ENCODE results near the gene PGGHG. TPM values are rescaled to one million over a fixed set of nuclear protein-coding genes. Genes with fewer than 3 reads are reported as not detected.

Gene PGGHG
- 136 and 142 TPM in 2 replicates for total RNA-seq

DNA sequence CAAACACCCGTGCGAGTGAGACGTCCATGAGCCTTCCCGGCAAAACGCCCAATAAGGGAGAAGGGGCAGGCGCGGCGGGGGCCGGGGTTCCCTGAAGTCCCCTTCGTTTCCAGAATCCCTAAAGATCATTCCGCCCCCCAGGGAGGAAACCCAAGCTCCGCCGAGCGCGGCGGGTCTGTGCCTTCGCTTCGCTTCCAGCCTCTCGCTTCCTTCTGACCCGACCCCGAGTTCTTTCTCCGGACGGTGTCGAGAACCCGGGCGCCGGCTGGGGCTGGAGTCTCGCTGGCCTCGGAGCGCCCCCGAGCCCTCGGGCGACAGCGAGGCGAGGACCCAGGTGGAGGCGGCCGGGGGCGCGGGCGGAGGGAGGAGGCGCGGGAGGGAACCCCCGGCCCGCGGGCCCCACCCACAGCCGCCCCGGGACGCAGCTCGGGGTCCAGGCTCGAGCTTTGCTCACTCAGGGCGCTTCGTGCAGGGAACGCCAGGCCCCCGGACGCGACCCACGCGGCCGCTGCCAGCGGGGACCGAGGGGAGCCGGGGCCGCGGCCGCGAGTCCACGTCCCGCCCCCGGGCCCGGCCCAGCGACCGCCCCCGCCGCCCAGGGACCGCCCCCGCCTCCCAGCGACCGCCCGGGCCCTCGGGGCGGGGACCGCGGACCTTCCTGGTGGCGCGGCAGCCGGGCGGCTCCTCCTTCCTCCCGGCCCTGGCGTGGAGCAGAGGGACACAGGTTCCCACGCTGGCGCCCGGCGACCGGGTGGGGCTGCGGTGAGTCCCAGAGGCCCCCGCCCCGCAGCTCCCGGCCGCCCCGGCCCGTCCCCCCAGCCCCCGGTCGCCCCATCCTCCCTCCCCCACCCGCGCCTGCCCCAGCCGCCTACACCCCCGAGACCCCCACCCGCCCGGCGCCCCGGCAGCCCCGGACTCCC lies at the start of gene PGGHG:
PGGHG (plus strand) TSS at position 649 of the 920 bp plus-strand sequence. CDS start 691 bp downstream, outside the sequence.
- Mint-ChIP-seq H3K27ac (peak within 1 kb of the TSS; percentile 97), H3K4me1 (peaks cover 28% of the 10 kb centered on the region), H3K27me3 (peaks cover 9% of the 10 kb centered on the region), H3K36me3 (ENCODE audit: low read depth) (peaks cover 25% of the 10 kb centered on the region), H3K4me3 (peak within 1 kb of the TSS; percentile 98), H3K9me3 (no peaks in the 10 kb centered on the region)
- DNase-seq: peak; percentile 92
- intact Hi-C loops (cut with micrococcal nuclease): loop anchor here (1.0 kb wide), 1 partner anchor 19 kb away; no protein-coding TSS in a partner anchor

DNA sequence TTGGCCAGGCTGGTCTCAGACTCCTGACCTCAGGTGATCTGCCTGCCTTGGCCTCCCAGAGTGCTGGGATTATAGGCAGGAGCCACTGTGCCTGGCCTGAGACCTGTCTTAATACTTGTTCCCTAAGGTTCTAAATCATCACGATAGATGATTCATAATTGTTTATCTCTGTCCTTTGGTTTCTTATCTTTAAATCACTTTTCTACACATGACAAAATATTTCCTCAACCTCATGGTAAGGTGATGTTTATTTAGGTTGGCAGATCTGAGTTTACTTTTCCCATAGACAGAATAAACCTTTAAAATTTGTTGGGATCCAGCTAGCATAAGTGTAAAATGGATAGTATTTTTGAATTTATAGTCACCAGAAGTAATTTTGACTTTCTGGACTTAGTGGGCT lies 48.6 kb upstream of the PGGHG start:
- Mint-ChIP-seq H3K36me3 (ENCODE audit: low read depth) (peaks cover 57% of the 10 kb centered on the region), H3K4me1 (peaks cover 54% of the 10 kb centered on the region), H3K27me3 (no peaks in the 10 kb centered on the region), H3K9me3 (no peaks in the 10 kb centered on the region), H3K4me3 (no peak overlapping the region), H3K27ac (peak overlapping the region; percentile 1)
- intact Hi-C loops (cut with micrococcal nuclease): no loop called here
- no peak for DNase-seq

DNA sequence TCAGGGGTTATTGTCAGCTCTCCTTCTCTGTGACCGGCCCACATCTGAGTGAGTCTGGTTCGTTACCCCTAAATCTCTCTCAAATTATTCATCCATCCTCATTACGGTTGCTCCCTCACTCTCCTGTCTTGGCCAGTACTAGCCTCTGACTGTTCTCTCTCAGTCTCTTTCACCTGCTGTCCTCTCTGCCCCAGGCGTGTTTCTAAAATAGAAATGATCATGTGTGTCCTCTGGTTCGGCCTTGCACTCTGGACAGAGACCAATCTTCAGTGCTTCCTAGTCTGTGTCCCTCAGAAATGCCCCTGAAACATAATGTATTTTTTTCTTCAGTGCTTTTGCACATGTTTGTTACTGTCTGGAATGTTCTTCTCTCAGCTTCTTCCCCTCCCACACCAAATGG lies 47.3 kb upstream of the PGGHG start:
- Mint-ChIP-seq H3K4me3 (no peak overlapping the region), H3K9me3 (no peaks in the 10 kb centered on the region), H3K27ac (peak overlapping the region; percentile 52), H3K4me1 (peaks cover 50% of the 10 kb centered on the region), H3K27me3 (no peaks in the 10 kb centered on the region), H3K36me3 (ENCODE audit: low read depth) (peaks cover 69% of the 10 kb centered on the region)
- intact Hi-C loops (cut with micrococcal nuclease): no loop called here
- no peak for DNase-seq

DNA sequence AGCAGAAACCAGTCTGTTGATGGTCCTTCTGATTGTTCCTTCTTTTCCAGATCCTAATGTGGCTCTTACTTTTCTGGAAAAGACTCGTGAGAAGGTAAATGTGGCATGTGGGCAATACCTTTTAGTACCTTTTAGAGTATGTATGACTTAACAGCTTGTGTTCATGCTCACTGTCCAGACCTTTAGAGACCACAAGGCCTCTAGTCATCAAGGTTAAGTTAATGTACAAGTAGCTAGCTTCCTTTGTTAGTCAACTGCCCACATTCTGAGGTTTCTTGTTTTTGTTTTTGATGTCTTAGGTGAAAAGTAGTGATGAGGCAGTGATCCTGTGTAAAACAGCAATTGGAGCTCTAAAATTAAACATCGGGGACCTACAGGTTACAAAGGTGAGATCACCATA lies 44.5 kb upstream of the PGGHG start:
- H3K27ac Mint-ChIP-seq: peak overlapping the region; percentile 73
- DNase-seq: no peak
- peaks cover 83% of the 10 kb centered on the region for H3K36me3 Mint-ChIP-seq (ENCODE audit: low read depth)
- peaks cover 45% of the 10 kb centered on the region for H3K4me1 Mint-ChIP-seq
- intact Hi-C loops (cut with micrococcal nuclease): no loop called here
- H3K9me3 Mint-ChIP-seq: no peaks in the 10 kb centered on the region
- peak overlapping the region; percentile 17 for H3K4me3 Mint-ChIP-seq
- H3K27me3 Mint-ChIP-seq: no peaks in the 10 kb centered on the region

DNA sequence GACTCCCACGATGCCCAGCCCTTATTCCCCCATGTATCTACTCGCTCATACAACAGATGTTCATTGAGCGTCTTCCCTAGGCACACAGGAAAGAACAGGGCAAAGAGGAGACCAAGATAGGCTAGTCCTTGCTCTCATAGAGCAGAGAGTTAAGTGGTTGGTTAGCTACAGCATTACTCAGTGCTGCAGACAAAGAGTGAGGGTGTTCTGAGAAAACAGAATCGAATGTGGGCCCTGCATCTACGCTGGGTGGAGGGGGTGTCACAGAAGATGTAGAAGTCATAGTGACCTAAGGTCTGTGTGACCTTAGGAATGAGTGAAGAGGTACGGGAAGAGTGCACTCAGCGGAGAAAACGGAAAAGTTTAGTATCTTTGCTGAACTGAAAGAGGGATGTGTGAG lies 39.9 kb upstream of the PGGHG start:
- intact Hi-C loops (cut with micrococcal nuclease): no loop called here

DNA sequence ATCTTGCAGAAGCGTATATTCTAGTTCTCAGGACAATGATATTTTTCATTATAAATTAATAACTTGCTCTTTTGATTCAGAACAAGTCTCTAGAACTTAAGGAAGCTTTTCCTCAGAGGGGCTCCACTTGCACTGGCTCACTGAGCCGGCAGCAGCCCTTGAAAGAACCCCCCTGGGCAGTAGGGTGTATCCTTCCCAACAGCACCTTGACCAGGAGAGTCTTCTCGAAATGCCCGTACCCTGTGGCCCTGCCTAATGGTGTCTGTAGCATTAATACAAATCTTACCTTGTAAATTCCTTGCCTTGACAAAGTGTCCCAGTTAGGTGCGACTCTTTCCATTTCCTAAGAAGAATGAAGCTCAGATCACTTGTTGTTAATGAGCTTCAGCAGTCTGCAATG lies 38.7 kb upstream of the PGGHG start:
- Mint-ChIP-seq H3K9me3 (no peaks in the 10 kb centered on the region), H3K36me3 (ENCODE audit: low read depth) (peaks cover 71% of the 10 kb centered on the region), H3K27me3 (no peaks in the 10 kb centered on the region), H3K4me1 (peaks cover 23% of the 10 kb centered on the region), H3K4me3 (no peak overlapping the region), H3K27ac (peak overlapping the region; percentile 42)
- DNase-seq: no peak
- intact Hi-C loops (cut with micrococcal nuclease): loop anchor here (1.0 to 2.0 kb wide), 2 partner anchors 13 to 112 kb away; partner anchors contain the start of genes PSMD13 and SIRT3

More for the DNA sequence above, 39.9 kb upstream of the PGGHG start:
- DNase-seq: no peak
- H3K4me3 Mint-ChIP-seq: no peak overlapping the region
- H3K36me3 Mint-ChIP-seq (ENCODE audit: low read depth): peaks cover 79% of the 10 kb centered on the region
- peaks cover 28% of the 10 kb centered on the region for H3K4me1 Mint-ChIP-seq
- no peaks in the 10 kb centered on the region for H3K27me3 Mint-ChIP-seq
- H3K27ac Mint-ChIP-seq: peak overlapping the region; percentile 41
- no peaks in the 10 kb centered on the region for H3K9me3 Mint-ChIP-seq

DNA sequence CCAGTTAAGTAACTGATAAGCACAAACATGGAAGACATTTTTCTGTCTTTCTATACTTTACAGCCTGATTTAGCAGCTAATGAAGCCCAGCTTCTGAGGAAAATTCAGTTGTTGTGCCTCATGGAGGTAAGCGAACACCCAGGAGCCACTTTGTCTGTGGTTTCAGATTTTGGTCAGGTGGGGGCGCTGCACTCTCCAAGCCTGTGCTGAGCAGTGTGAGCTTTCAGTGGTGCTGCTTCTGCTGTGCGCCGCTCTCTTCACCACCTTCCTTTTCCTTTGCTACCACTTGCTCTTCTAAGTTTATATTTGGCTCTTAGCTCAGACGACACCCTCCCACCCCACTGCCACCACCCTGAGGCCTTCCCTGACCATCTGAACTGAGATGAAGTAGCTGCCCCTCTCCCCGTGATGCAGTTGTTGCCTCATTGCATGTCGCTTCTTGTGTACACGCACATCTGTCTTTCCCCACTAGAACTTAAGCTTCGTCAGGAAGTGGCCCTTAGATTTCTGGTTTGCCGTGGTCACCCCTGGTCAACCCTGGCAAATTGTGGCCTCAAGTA lies 38.1 kb upstream of the PGGHG start:
- DNase-seq: peak; percentile 94
- H3K4me3 Mint-ChIP-seq: no peak overlapping the region
- H3K36me3 Mint-ChIP-seq (ENCODE audit: low read depth): peaks cover 65% of the 10 kb centered on the region
- peaks cover 21% of the 10 kb centered on the region for H3K4me1 Mint-ChIP-seq
- no peaks in the 10 kb centered on the region for H3K9me3 Mint-ChIP-seq
- peak overlapping the region; percentile 42 for H3K27ac Mint-ChIP-seq
- no peaks in the 10 kb centered on the region for H3K27me3 Mint-ChIP-seq
- intact Hi-C loops (cut with micrococcal nuclease): loop anchor here (1.0 to 2.0 kb wide), 3 partner anchors 14 to 111 kb away; partner anchors contain the start of genes PSMD13 and SIRT3

DNA sequence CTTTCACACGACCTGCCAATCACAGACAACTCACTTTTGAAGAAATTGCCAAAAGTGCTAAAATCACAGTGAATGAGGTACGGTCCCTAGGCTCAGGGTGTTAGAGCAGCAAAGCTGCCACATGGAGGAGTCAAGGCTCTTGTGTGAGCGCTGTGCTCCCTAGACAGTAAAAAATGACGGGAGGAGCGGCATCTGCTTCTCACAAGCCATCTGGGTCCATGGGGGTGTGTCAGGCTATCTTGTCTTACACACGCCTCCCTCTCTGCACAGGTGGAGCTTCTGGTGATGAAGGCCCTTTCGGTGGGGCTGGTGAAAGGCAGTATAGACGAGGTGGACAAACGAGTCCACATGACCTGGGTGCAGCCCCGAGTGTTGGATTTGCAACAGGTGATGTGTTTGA lies 37.4 kb upstream of the PGGHG start:
- no peaks in the 10 kb centered on the region for H3K27me3 Mint-ChIP-seq
- intact Hi-C loops (cut with micrococcal nuclease): loop anchor here (1.0 to 2.0 kb wide), 2 partner anchors 15 kb away; partner anchors contain the start of genes PSMD13 and SIRT3
- H3K9me3 Mint-ChIP-seq: no peaks in the 10 kb centered on the region
- H3K4me1 Mint-ChIP-seq: peaks cover 21% of the 10 kb centered on the region
- H3K4me3 Mint-ChIP-seq: no peak overlapping the region
- DNase-seq: no peak
- H3K27ac Mint-ChIP-seq: no peak overlapping the region
- H3K36me3 Mint-ChIP-seq (ENCODE audit: low read depth): peaks cover 58% of the 10 kb centered on the region

DNA sequence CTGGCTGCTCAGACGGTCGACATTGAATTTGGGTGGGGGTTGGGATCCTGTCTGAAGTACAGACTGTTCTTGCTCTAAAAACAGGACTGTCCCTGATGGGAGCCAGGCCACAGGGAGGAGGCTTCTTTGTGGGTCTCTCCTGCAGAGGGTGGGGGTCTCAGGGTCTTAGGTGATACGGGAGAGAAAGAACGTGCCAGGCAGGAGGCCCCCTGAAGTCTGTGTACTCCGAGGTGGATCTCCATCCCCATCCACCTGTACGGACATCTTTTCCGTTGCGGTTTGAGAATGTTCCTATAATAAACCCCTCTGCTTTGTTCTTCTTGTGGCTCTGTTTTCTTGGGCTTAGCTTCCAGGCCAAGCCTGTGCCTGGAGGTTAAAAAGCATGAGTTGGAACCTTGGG lies 36.3 kb upstream of the PGGHG start:
- Mint-ChIP-seq H3K4me1 (peaks cover 17% of the 10 kb centered on the region), H3K27ac (no peak overlapping the region), H3K4me3 (no peak overlapping the region), H3K9me3 (no peaks in the 10 kb centered on the region), H3K27me3 (no peaks in the 10 kb centered on the region), H3K36me3 (ENCODE audit: low read depth) (peaks cover 48% of the 10 kb centered on the region)
- intact Hi-C loops (cut with micrococcal nuclease): no loop called here
- DNase-seq: no peak

DNA sequence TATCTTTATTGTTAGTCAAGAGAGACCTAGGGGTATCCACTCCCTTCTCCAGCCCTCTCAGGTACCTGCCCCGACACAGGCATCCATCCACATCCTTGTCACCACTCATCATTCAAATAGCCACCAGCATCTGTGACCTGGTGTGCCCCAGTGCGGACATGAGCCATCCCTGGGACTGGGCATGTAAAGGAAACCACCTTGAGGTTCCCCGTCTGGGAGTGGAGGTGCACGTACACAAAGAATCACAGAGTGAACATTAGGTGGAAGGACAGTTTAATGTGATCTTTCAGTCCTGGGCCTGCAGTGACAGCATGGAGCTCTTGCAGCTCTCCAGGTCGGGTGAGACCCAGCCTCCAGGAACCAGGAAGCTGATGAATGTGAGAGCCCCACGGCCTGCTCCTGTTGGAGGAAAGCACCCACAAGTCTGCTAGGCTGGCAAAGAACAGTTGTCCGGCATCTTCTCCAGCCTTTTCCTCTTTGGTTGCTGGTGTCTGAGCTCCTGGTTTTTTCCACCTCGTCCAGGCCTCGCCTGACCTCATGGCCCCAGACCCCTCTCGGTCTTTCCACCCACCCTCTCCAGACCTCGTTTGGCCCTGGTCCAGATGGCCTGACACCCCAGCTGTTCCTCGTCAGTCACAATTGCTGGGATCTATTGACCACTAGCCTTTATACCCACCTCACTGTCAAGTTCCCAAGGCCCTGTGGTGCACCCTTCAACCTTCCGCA lies 35.6 kb upstream of the PGGHG start:
- Mint-ChIP-seq H3K36me3 (ENCODE audit: low read depth) (peaks cover 42% of the 10 kb centered on the region), H3K27ac (no peak overlapping the region), H3K4me1 (peaks cover 16% of the 10 kb centered on the region), H3K9me3 (no peaks in the 10 kb centered on the region), H3K27me3 (no peaks in the 10 kb centered on the region), H3K4me3 (no peak overlapping the region)
- no peak for DNase-seq
- intact Hi-C loops (cut with micrococcal nuclease): no loop called here

DNA sequence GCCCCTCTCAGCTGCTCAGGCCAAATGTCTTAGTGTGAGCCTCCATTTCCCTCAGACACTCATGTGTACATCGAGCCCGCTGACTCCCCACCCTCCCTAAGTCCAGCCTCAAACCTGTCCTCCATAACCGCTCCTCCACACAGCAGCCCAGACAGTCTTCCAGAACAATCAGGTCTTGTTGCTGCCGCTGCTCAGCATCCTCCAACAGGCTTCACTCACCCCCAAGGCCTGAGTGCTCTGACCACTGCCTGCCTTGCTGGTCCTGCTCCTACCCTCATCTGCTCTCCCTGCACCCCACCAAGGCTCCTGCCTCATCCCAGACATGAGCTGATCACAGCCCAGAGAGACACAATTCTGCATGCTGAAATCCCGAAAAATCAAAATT lies 35.0 kb upstream of the PGGHG start:
- intact Hi-C loops (cut with micrococcal nuclease): no loop called here
- Mint-ChIP-seq H3K27ac (no peak overlapping the region), H3K27me3 (no peaks in the 10 kb centered on the region)

DNA sequence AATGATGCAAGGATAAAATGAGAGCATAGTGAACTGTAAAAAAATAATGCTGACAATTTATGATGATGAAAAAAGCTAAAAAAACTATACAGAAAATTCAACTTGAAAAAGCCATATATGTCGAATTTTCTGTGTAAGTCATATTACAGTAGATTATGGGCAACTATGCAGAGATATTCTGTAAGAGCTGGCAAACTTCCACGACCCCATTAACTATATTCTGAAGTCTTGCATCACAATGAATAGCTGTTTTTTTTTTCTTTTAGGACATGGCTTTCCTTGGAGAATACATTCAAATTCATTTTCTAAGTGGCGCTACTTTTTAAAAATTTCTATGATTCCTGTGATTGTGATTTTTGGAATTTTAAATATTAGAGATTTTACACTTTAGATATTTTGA lies 33.8 kb upstream of the PGGHG start:
- H3K9me3 Mint-ChIP-seq: no peaks in the 10 kb centered on the region
- H3K4me3 Mint-ChIP-seq: no peak overlapping the region
- H3K36me3 Mint-ChIP-seq (ENCODE audit: low read depth): peaks cover 32% of the 10 kb centered on the region
- H3K4me1 Mint-ChIP-seq: peaks cover 10% of the 10 kb centered on the region
- no peak for DNase-seq
- intact Hi-C loops (cut with micrococcal nuclease): no loop called here
- no peaks in the 10 kb centered on the region for H3K27me3 Mint-ChIP-seq
- H3K27ac Mint-ChIP-seq: no peak overlapping the region

More for the DNA sequence above, 35.0 kb upstream of the PGGHG start:
- Mint-ChIP-seq H3K4me1 (peaks cover 14% of the 10 kb centered on the region), H3K9me3 (no peaks in the 10 kb centered on the region), H3K36me3 (ENCODE audit: low read depth) (peaks cover 37% of the 10 kb centered on the region), H3K4me3 (no peak overlapping the region)
- DNase-seq: no peak

DNA sequence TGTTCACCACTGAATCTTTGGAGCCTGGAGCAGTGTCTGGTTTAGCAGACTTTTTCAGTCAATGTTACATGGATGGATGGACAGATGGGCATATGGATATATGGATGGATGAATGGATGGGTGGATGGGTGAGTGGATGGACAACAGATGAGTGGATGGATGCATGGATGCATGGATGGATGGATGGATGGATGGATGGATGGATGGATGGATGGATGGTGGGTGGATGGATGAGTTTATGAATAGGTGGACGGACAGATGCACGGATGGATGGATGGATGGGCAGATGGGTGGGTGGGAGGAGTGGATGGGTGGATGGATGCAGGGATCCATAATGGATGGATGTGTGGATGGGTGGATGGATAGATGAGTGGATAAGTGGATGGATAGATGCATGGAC lies 33.1 kb upstream of the PGGHG start:
- DNase-seq: no peak
- Mint-ChIP-seq H3K27me3 (no peaks in the 10 kb centered on the region), H3K4me1 (peaks cover 5% of the 10 kb centered on the region), H3K9me3 (no peaks in the 10 kb centered on the region), H3K36me3 (ENCODE audit: low read depth) (peaks cover 27% of the 10 kb centered on the region), H3K4me3 (no peak overlapping the region), H3K27ac (peak overlapping the region; percentile 1)
- intact Hi-C loops (cut with micrococcal nuclease): no loop called here

All from activated CD4-positive, alpha-beta T cell treated with anti-CD3 and anti-CD28 coated beads, Interleukin-2, amount 10 ng/mL, durations not matched to agents 24 days and 14 days (primary cell).